ENCODE results near the gene PYDC1. TPM values are rescaled to one million over a fixed set of nuclear protein-coding genes. Genes with fewer than 3 reads are reported as not detected.

The PYDC1 gene
- total and polyA plus RNA-seq, 2 of the 8 experiments (the other 6 are each of a cell fraction or from before 2014, with no cell fraction given): 3.5 to 11.1 TPM

DNA sequence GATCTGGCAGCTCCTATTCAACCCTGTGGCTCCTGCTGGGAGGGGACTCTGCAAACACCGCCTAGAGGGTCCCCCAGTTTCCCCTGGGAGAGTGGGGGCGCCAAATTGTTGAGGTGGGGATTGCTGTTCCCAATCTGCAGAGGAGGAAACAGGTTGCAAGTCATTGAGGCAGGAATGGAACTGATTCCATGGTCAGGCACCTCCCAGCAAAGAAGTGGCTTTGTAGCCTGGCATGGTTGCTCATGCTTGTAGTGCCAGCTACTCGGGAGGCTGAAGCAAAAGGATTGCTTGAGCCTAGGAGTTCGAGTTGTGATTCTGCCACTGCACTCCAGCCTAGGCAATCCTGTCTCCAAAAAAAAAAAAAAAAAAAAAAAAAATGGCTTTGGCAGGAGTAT, 198 bp upstream of the PYDC1 start:
- Histone ChIP-seq H3K4me3 (ENCODE audit: extremely low read depth in 1 of 4, insufficient read depth in 2 of 4, low read depth in 3 of 4, low read length in 4 of 4) (peak overlapping the region; percentile 1 to 74 (median 49); a peak in 5 of 8 replicates), H3K27me3 (replicated peaks in 1 of 4; ENCODE audit: control insufficient read depth in 3 of 4, extremely low read depth in 1 of 4, insufficient read depth in 3 of 4, low read length in 3 of 4) (peaks cover 8 to 21% (median 19%) of the 10 kb centered on the region in 4 experiments)
- CTCF ChIA-PET (ENCODE audit: partially characterized antibody): interaction anchor here (0.6 to 2.6 kb wide), 19 partner anchors 10 to 477 kb away, joined by 3 to 10 read pairs (median 4); partner anchors contain the start of genes PYCARD and ZNF843

More for the DNA sequence above, 198 bp upstream of the PYDC1 start:
- Histone ChIP-seq H2BK15ac (ENCODE audit: low read length) (no peak overlapping the region), H3K9ac (replicated peaks in 1 of 4; ENCODE audit: extremely low read depth in 1 of 4, low read depth in 3 of 4, low read length in 3 of 4) (no peak overlapping the region), H4K8ac (ENCODE audit: extremely low read depth, insufficient read depth, low read length) (peak overlapping the region; percentile 22; the same call in 1 of the 2 replicates), H2BK20ac (ENCODE audit: low read length) (no peak overlapping the region), H3K79me2 (ENCODE audit: control insufficient read depth in 1 of 2, insufficient read depth in 2 of 2, low read length in 2 of 2) (no peaks in the 10 kb centered on the region), H2BK12ac (ENCODE audit: low read depth, low read length) (peak overlapping the region; percentile 76; the same call in 1 of the 2 replicates), H4K5ac (ENCODE audit: insufficient read length, low read depth, low read length) (no peak overlapping the region), H3K4me2 (ENCODE audit: insufficient read depth in 1 of 2, low read depth in 2 of 2, low read length in 2 of 2) (peak overlapping the region; percentile 79 to 92), H3K14ac (ENCODE audit: insufficient read length) (no peak overlapping the region), H2AK5ac (ENCODE audit: low read depth, low read length) (no peak overlapping the region), H3K79me1 (ENCODE audit: low read depth, low read length) (no peaks in the 10 kb centered on the region), H4K91ac (replicated peaks; ENCODE audit: insufficient read length, low read length) (no peak overlapping the region), H3K36me3 (ENCODE audit: control insufficient read depth in 2 of 4, insufficient read depth in 4 of 4, low read length in 3 of 4) (no peaks in the 10 kb centered on the region), H2AFZ (ENCODE audit: low read length) (peak overlapping the region; percentile 84; the same call in 1 of the 2 replicates), H4K20me1 (replicated peaks in 1 of 2; ENCODE audit: control insufficient read depth in 1 of 2, insufficient read depth in 2 of 2, low read length in 2 of 2) (no peaks in the 10 kb centered on the region), H3K4me1 (replicated peaks in 1 of 4; ENCODE audit: control insufficient read depth in 3 of 4, insufficient read depth in 4 of 4, low read length in 3 of 4) (peaks cover 0 to 33% (median 20%) of the 10 kb centered on the region in 4 experiments; a peak in 6 of 7 replicates), H3K23me2 (ENCODE audit: low read depth, low read length) (peaks cover 19% of the 10 kb centered on the region), H3K4ac (replicated peaks; ENCODE audit: insufficient read length, low read depth, low read length) (no peak overlapping the region), H3K56ac (replicated peaks; ENCODE audit: insufficient read length, low read depth, low read length) (no peak overlapping the region), H2BK120ac (replicated peaks; ENCODE audit: low read depth, low read length) (no peak overlapping the region), H3K23ac (ENCODE audit: insufficient read length) (no peak overlapping the region), H2BK5ac (ENCODE audit: low read depth, low read length) (no peak overlapping the region), H3K18ac (ENCODE audit: extremely low read depth, low read length) (no peak overlapping the region), H3K9me3 (ENCODE audit: insufficient read depth in 2 of 2, low read depth in 1 of 2, low read length in 1 of 2) (no peaks in the 10 kb centered on the region), H3K27ac (ENCODE audit: low read depth, low read length) (no peak overlapping the region)
- 54% methylated on average over 4 of the region's 4 CpGs; no CpG with 5 or more reads in 1 of the 2 experiments for WGBS, 2 experiments (ENCODE audit: extremely low coverage in 1 of 2, insufficient coverage in 1 of 2, insufficient read length in 1 of 2, insufficient replicate concordance in 2 of 2, low coverage in 1 of 2, low lambda C conversion rate in 2 of 2, missing lambda C conversion rate in 1 of 2)
- FAIRE-seq (no peak), DNase-seq (ENCODE audit: low read depth in 1 of 2, low spot score in 2 of 2) (no peak)
- POLR2A ChIA-PET (ENCODE audit: partially characterized antibody): interaction anchor here (0.7 to 24.0 kb wide), 9 partner anchors 11 to 278 kb away, joined by 3 to 430 read pairs (median 4); partner anchors contain the start of genes FUS and PYCARD
- TF ChIP-seq, protein P1, sequence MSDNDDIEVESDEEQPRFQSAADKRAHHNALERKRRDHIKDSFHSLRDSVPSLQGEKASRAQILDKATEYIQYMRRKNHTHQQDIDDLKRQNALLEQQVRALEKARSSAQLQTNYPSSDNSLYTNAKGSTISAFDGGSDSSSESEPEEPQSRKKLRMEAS (IDR thresholded peaks at IDR 0.05): no peak
- 0 out of 4 replicates have a peak, but pooled peaks of 1 of the 3 experiments have one; percentile 18 for TF ChIP-seq CTCF (IDR thresholded peaks at IDR 0.05; ENCODE audit: control extremely low read depth in 1 of 3, insufficient read depth in 1 of 3, low read depth in 1 of 3, low read length in 3 of 3)

Measured in H1 (cell line).